T-helper 1 cell treated with Interleukin-12 subunit alpha and Interleukin-12 subunit beta and Interleukin-4 antibody, amounts not matched to agents 30 ng/mL and 1 ng/mL, for 36 hours (primary cell): Measurements from ENCODE around the gene HSFX4. TPM values are rescaled to one million over a fixed set of nuclear protein-coding genes. Genes with fewer than 3 reads are reported as not detected.

ENCODE experiments used
- total RNA-seq: library from RNA; stranded (reverse); gene quantifications from 2 replicates; pipeline ENCODE4 v1.2.3, GENCODE V29; 2022

HSFX4 gene
- total RNA-seq, 1 donor from 2014 or later: not detected

Other genes with a start within 250 kb of the HSFX4 start
- gene MAGEA11, start 217.5 kb upstream of the HSFX4 start, total RNA-seq: not detected in 2 replicates
- gene HSFX1, start 155.5 kb upstream of the HSFX4 start, total RNA-seq: 1.0 and 1.2 TPM in 2 replicates
- not detected in 2 replicates for gene MAGEA9, start 147.6 kb upstream of the HSFX4 start, total RNA-seq
- not detected in 2 replicates for gene MAGEA8, start 48.4 kb upstream of the HSFX4 start, total RNA-seq
- gene EOLA2, start 8.9 kb downstream of the HSFX4 start, total RNA-seq: 64.9 and 68.5 TPM in 2 replicates